Spleen (tissue), 13 donors: ENCODE data around the gene TMEM40. TPM values are rescaled to one million over a fixed set of nuclear protein-coding genes. Genes with fewer than 3 reads are reported as not detected.
A peak's percentile ranks its signal among the peaks of the same experiment; 100 is the strongest.

Experiments
- DNase-seq: peaks from one replicate; pipeline ENCODE4 v3.0.0-alpha.2; 2020
- H3K27ac ChIP-seq, 8 donors: fragments of 200-600 bp; sonication (generic) in 7 of 8; 1 replicate in 4 of 8; 2 replicates in 4 of 8; pipeline versions ENCODE4 v1.5.0 to v1.8.0; 2016 to 2021; ENCODE audit warnings: inconsistent platforms in 4 of 8, mild to moderate bottlenecking in 4 of 8, moderate library complexity in 1 of 8
- H3K27me3 ChIP-seq, 7 donors: fragments of 200-600 bp; sonication (generic) in 6 of 7; replicated peaks in 1 of 7; 1 replicate in 4 of 7; 2 replicates in 3 of 7; pipeline versions ENCODE4 v1.5.0 to v1.8.0; 2016 to 2021; ENCODE audit warnings: inconsistent platforms in 3 of 7, mild to moderate bottlenecking in 1 of 7
- H3K36me3 ChIP-seq, 6 donors: fragments of 200-600 bp; sonication (generic) in 5 of 6; 1 replicate in 4 of 6; 2 replicates in 2 of 6; pipeline versions ENCODE4 v1.5.0 to v1.8.0; 2016 to 2021; ENCODE audit warnings: inconsistent platforms in 2 of 6
- H3K4me1 ChIP-seq, 6 donors: fragments of 200-600 bp; sonication (generic) in 5 of 6; 1 replicate in 3 of 6; 2 replicates in 3 of 6; pipeline versions ENCODE4 v1.5.0 to v1.8.0; 2016 to 2021; ENCODE audit warnings: inconsistent platforms in 3 of 6
- H3K4me3 ChIP-seq, 8 donors: fragments of 200-600 bp; sonication (generic) in 7 of 8; 1 replicate in 4 of 8; 2 replicates in 4 of 8; pipeline versions ENCODE4 v1.5.0 to v1.8.0; 2016 to 2021; ENCODE audit warnings: inconsistent platforms in 4 of 8, mild to moderate bottlenecking in 4 of 8, moderate library complexity in 2 of 8
- H3K9me3 ChIP-seq, 8 donors: fragments of 200-600 bp; sonication (generic) in 7 of 8; 1 replicate in 4 of 8; 2 replicates in 4 of 8; pipeline versions ENCODE4 v1.5.0 to v1.8.0; 2016 to 2021; ENCODE audit warnings: inconsistent platforms in 4 of 8
- CTCF ChIP-seq, 11 experiments: fragments of 200-600 bp in 7 of 11; fragments of 450-650 bp in 4 of 11; sonication (generic) in 4 of 11; IDR thresholded peaks in 8 of 11; conservative IDR thresholded peaks in 3 of 11; 1 replicate in 7 of 11; 2 replicates in 4 of 11; pipeline versions ENCODE4 v1.4.0 to v1.8.0; 2016 to 2021; ENCODE audit warnings: antibody characterized with exemption in 11 of 11, inconsistent platforms in 4 of 11, mild to moderate bottlenecking in 1 of 11
- POLR2A ChIP-seq, 3 donors: fragments of 450-650 bp; IDR thresholded peaks; one replicate each; pipeline ENCODE4 v1.5.1; 2017; ENCODE audit warnings: antibody characterized with exemption in 3 of 3, mild to moderate bottlenecking in 1 of 3
- POLR2AphosphoS5 ChIP-seq, 3 donors: sonication (generic); formaldehyde crosslinking; IDR thresholded peaks; one replicate each; pipeline ENCODE4 v1.5.1; 2017; ENCODE audit warnings: antibody characterized with exemption in 3 of 3
- WGBS, 5 donors: extraction: QIAGEN DNeasy Blood & Tissue Kit in 3 of 5; methylation state at CpG; one replicate each; pipeline versions ENCODE4 v1.1.5 to v1.1.7; 2013 to 2018; 5-methylcytosine and 5-hydroxymethylcytosine counted together
- intact Hi-C: fragments of 100-400 bp; cut with DNase I; formaldehyde crosslinking; loops from one replicate; pipeline ENCODE4 v1.15.0; 2023; ENCODE audit warnings: low total_unique reads
- long read RNA-seq, 2 donors: transcript quantifications; one replicate each; lab custom pipeline, GENCODE V29; 2026
- polyA plus RNA-seq, 3 donors: library from polyadenylated mRNA; stranded (reverse); fragments of 200-250 nt; gene quantifications; one replicate each; pipeline ENCODE4 v1.2.1, GENCODE V29; 2013
- total RNA-seq, 7 donors: library from RNA; depleted of rRNA in 3 of 7; stranded (reverse); fragments of >200 nt in 3 of 7; fragmentation: NEBNext Ultra II Directional in 4 of 7; extraction: Animal tissue kit (Norgen Biotek cat#: 25700) in 4 of 7; gene quantifications; one replicate each; pipeline versions ENCODE4 v1.1.0 to v1.2.1, GENCODE V29; 2016 to 2021
- donor health status: healthy with polysubstance abuse.
- donor health status: DM: no; HTN: no; CAD: no; lungs with moderate emphysema.
- donor health status: DM: no; HTN: no; CAD: no.
- donor health status: Bipolar disorder and iron deficiency.
- donor health status: healthy.
- donor health status: DM: no; HTN: no; CAD: no.
- donor health status: DM: yes; HTN: yes; CAD: no.

The TMEM40 gene
- total RNA-seq, result 1 to 10 TPM in 5 of 7 donors, under 1 TPM in 2; 0.56 to 3.8 (median 2.4) TPM
- 1 to 10 TPM in 1 of 3 donors, under 1 TPM in 2; 0.29 to 1.6 (median 0.59) TPM for polyA plus RNA-seq
- long read RNA-seq, donor 1, partial matches to known transcripts, result 0 of 5 reads
- long read RNA-seq, donor 1, other reads (novel, unspliced or antisense), result 0 of 5 reads
- long read RNA-seq, donor 2, partial matches to known transcripts, result 0 of 2 reads
- long read RNA-seq, donor 2, other reads (novel, unspliced or antisense), result 0 of 2 reads

- Histone ChIP-seq H3K36me3 (no peaks in the 10 kb centered on the region), H3K27ac (peak within 1 kb of the TSS; percentile 27 to 79 (median 63)), H3K9me3 (no peaks in the 10 kb centered on the region), H3K4me3 (no peak within 1 kb of the TSS), H3K4me1 (peaks cover 0 to 19% (median 6%) of the 10 kb centered on the region in 6 donors), H3K27me3 (no peaks in the 10 kb centered on the region)
- no peak for TF ChIP-seq CTCF (IDR thresholded peaks at IDR 0.05 in 8 of 11, conservative IDR thresholded peaks at IDR 0.05 in 3 of 11)
- TF ChIP-seq POLR2AphosphoS5 (IDR thresholded peaks at IDR 0.05), result no peak
- no peak for TF ChIP-seq POLR2A (IDR thresholded peaks at IDR 0.05)
- intact Hi-C loops, result no loop called here
- no peak for DNase-seq
- WGBS, 5 donors, result 65 to 100% (median 81%) methylated on average over 3 to 10 of the region's 10 CpGs
Observed at GRCh38 chr3:12759097-12759679, at the start of gene TMEM40. TMEM40 (minus strand) TSS chr3:12759259; CDS start chr3:12749832, 9,427 bp downstream.

GRCh38 chr3:12808587-12808986 is 49.5 kb upstream of the TMEM40 start:
- DNase-seq, result peak; percentile 65
- Histone ChIP-seq H3K4me1 (peaks cover 11 to 32% (median 13%) of the 10 kb centered on the region in 6 donors), H3K4me3 (no peak overlapping the region), H3K9me3 (no peaks in the 10 kb centered on the region), H3K27me3 (no peaks in the 10 kb centered on the region), H3K27ac (peak overlapping the region in 1 of 8 donors; percentile 55), H3K36me3 (peaks cover 0 to 18% (median 0%) of the 10 kb centered on the region in 6 donors)
- WGBS, 5 donors, result 67 to 90% (median 74%) methylated on average over 2 of the region's 2 CpGs
- intact Hi-C loops, result no loop called here
- TF ChIP-seq POLR2A (IDR thresholded peaks at IDR 0.05) (no peak), CTCF (IDR thresholded peaks at IDR 0.05 in 8 of 11, conservative IDR thresholded peaks at IDR 0.05 in 3 of 11) (no peak), POLR2AphosphoS5 (IDR thresholded peaks at IDR 0.05) (no peak)

GRCh38 chr3:12807601-12808359 is 48.7 kb upstream of the TMEM40 start:
- no peak for TF ChIP-seq POLR2A (IDR thresholded peaks at IDR 0.05)
- no peak for TF ChIP-seq POLR2AphosphoS5 (IDR thresholded peaks at IDR 0.05)
- TF ChIP-seq CTCF (IDR thresholded peaks at IDR 0.05 in 8 of 11, conservative IDR thresholded peaks at IDR 0.05 in 3 of 11), result no peak
- WGBS, 5 donors, result 73 to 82% (median 81%) methylated on average over 6 to 7 of the region's 7 CpGs
- peaks cover 11 to 32% (median 13%) of the 10 kb centered on the region in 6 donors for H3K4me1 ChIP-seq
- no peaks in the 10 kb centered on the region for H3K27me3 ChIP-seq
- peaks cover 0 to 14% (median 0%) of the 10 kb centered on the region in 6 donors for H3K36me3 ChIP-seq
- no peaks in the 10 kb centered on the region for H3K9me3 ChIP-seq
- H3K27ac ChIP-seq, result peak overlapping the region in 4 of 8 donors; percentile 4 to 55 (median 18)
- peak; percentile 48 for DNase-seq
- intact Hi-C loops, result no loop called here
- H3K4me3 ChIP-seq, result no peak overlapping the region
